ENCODE measurements around the gene PPARGC1A. TPM values are rescaled to one million over a fixed set of nuclear protein-coding genes. Genes with fewer than 3 reads are reported as not detected.

The PPARGC1A gene
- total and polyA plus RNA-seq, 2 experiments from 2014 or later, result 0.76 to 3.3 TPM

GRCh38 chr4:23922013-23922412, 32.2 kb upstream of the PPARGC1A start:
- H3K27me3 Mint-ChIP-seq (ENCODE audit: insufficient read depth, low read depth, poor library complexity), result no peaks in the 10 kb centered on the region
- Histone ChIP-seq H2AFZ (no peak overlapping the region), H3K27ac (ENCODE audit: low read depth) (no peak overlapping the region), H3K9me2 (ENCODE audit: insufficient read depth) (no peaks in the 10 kb centered on the region), H3K4me1 (ENCODE audit: insufficient read depth) (no peaks in the 10 kb centered on the region; the same call in 1 of the 2 replicates), H3K4me3 (no peak overlapping the region), H3K36me3 (ENCODE audit: insufficient read depth) (no peaks in the 10 kb centered on the region), H3K79me2 (replicated peaks; ENCODE audit: insufficient read depth) (no peaks in the 10 kb centered on the region), H4K20me1 (replicated peaks; ENCODE audit: insufficient read depth) (no peaks in the 10 kb centered on the region), H3K27me3 (ENCODE audit: insufficient read depth) (no peaks in the 10 kb centered on the region), H3K4me2 (no peak overlapping the region), H3F3A (replicated peaks; ENCODE audit: low read depth) (no peaks in the 10 kb centered on the region)
- no peak for DNase-seq (ENCODE audit: low spot score)
- TF ChIP-seq NANOG (IDR thresholded peaks at IDR 0.05; ENCODE audit: borderline replicate concordance) (no peak), ZNF462 (CRISPR knock-in tag; IDR thresholded peaks at IDR 0.05) (no peak), CREB1 (CRISPR knock-in tag; IDR thresholded peaks at IDR 0.05; ENCODE audit: low read depth) (no peak), JUNB (IDR thresholded peaks at IDR 0.05; ENCODE audit: unreplicated experiment) (no peak), CTCF (conservative IDR thresholded peaks at IDR 0.05; ENCODE audit: low read depth in 2 of 2) (no peak), ETS1 (IDR thresholded peaks at IDR 0.05) (no peak), STAT1 (IDR thresholded peaks at IDR 0.05; ENCODE audit: unreplicated experiment) (no peak), EZH2phosphoT487 (IDR thresholded peaks at IDR 0.05; ENCODE audit: unreplicated experiment) (no peak), ZNF331 (CRISPR knock-in tag; IDR thresholded peaks at IDR 0.05; ENCODE audit: low read depth) (no peak), EZH2 (IDR thresholded peaks at IDR 0.05; ENCODE audit: low read depth, unreplicated experiment) (no peak), ZNF114 (CRISPR knock-in tag; IDR thresholded peaks at IDR 0.05) (no peak), POLR2AphosphoS5 (IDR thresholded peaks at IDR 0.05; ENCODE audit: low read depth) (no peak)
- TF ChIP-seq, protein P1, sequence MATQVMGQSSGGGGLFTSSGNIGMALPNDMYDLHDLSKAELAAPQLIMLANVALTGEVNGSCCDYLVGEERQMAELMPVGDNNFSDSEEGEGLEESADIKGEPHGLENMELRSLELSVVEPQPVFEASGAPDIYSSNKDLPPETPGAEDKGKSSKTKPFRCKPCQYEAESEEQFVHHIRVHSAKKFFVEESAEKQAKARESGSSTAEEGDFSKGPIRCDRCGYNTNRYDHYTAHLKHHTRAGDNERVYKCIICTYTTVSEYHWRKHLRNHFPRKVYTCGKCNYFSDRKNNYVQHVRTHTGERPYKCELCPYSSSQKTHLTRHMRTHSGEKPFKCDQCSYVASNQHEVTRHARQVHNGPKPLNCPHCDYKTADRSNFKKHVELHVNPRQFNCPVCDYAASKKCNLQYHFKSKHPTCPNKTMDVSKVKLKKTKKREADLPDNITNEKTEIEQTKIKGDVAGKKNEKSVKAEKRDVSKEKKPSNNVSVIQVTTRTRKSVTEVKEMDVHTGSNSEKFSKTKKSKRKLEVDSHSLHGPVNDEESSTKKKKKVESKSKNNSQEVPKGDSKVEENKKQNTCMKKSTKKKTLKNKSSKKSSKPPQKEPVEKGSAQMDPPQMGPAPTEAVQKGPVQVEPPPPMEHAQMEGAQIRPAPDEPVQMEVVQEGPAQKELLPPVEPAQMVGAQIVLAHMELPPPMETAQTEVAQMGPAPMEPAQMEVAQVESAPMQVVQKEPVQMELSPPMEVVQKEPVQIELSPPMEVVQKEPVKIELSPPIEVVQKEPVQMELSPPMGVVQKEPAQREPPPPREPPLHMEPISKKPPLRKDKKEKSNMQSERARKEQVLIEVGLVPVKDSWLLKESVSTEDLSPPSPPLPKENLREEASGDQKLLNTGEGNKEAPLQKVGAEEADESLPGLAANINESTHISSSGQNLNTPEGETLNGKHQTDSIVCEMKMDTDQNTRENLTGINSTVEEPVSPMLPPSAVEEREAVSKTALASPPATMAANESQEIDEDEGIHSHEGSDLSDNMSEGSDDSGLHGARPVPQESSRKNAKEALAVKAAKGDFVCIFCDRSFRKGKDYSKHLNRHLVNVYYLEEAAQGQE (IDR thresholded peaks at IDR 0.05; ENCODE audit: unreplicated experiment), result no peak
- no peaks in the 10 kb centered on the region for H3K9me3 Mint-ChIP-seq
- H3K27ac Mint-ChIP-seq, result no peak overlapping the region
- no peak for ATAC-seq
- H3K4me1 Mint-ChIP-seq, result peaks cover 16% of the 10 kb centered on the region
- H3K4me3 Mint-ChIP-seq, result no peak overlapping the region
- no peaks in the 10 kb centered on the region for H3K36me3 Mint-ChIP-seq (ENCODE audit: low read depth)
